Measurements from ENCODE around the gene PVRIG.
"Not testable (repeated sequence)": the region's sequence is repeated elsewhere in the genome, so short reads cannot be mapped to it uniquely, and the experiment has no call there.

The PVRIG gene

DNA sequence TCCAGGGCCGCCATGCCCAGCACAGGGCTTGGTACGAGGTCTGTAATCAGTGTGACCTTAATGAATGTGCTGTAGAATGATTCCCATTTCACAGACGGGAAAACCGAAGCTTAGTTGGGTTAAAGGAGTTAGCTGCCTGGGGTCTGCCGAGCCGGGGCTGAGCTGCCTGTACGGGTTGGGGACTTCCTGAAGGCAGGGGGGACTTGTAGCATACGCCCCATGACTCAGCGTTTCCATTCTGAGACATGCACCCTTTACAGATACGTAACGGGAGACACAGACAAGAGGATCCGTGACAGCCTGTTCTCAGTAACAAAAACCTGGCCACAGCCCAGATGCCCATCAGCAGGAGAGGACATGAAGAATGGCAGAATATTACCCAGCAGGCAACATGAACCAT, 23.6 kb downstream of the PVRIG start:
- not testable (repeated sequence) for DNase-seq

GRCh38 chr7:100244988-100245605, 25.3 kb downstream of the PVRIG start:
- DNase-seq: not testable (repeated sequence)

DNA sequence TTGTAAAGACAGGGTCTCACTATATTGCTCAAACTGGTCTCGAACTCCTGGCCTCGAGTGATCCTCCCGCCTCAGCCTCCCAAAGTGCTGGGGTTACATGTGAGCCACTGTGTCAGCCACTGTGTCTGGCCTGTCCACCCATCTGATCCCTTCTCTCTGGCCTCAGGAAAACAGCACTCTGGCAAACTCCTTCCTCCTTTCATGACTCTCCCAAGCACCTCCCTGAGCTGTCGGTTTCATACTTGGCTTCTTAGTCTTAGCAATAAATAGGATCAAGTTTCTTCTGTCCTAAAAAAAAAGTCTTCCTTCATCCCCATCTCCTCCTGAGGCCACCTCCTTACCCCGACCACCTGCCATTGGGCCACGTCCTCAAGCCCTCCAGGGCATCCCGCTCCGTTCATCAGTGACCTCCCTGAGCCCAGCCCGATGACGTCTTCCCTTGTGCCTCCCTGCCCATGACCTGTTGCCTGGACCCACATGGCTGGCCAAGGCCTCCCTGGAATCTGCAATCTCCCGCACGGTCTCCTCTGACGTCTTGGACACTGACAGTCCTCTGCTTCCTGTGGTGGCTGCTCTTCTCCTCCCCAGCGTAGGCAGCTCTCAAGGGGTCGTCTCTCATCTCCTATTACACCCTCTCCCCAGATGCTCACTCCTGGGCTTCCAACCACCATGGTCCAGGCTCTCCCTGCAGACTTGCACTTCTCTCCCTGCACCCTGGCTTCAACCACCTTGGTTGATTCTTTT, 26.5 kb downstream of the PVRIG start:
- not testable (repeated sequence) for DNase-seq

GRCh38 chr7:100246865-100247137, 27.1 kb downstream of the PVRIG start:
- DNase-seq: not testable (repeated sequence)

DNA sequence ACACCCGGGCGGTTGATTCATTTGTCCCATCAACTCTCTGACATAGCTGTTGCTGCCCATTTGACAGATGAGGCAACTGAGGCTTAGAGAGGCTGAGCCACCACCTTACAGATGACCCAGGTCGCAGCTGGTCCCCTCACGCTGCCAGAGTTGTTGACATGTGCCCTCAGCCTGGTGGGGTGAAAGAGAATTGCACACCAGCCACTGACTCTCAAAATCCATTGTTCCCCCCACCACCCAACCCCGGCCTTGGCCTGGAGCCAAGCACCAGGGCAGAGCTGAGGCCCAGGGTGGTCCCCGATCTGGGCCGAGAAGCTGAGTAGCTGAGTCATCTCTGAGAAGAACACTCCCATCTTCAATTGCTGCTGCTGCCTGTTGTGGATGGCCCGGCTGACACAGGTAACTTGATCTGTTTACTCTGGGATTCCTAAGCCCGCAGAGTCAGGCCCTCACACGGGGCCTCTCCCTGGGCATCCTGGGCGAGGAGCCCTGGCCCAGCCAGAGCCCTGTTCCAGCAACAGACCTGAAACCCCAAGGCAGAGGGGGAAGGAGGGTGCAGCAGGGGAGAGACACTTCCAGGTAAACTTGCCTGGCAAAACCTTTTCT, 27.5 kb downstream of the PVRIG start:
- DNase-seq: peak; percentile 67

GRCh38 chr7:100248483-100248882, 28.7 kb downstream of the PVRIG start:
- no peak for DNase-seq

GRCh38 chr7:100257017-100257416, 37.3 kb downstream of the PVRIG start:
- DNase-seq: no peak

DNA sequence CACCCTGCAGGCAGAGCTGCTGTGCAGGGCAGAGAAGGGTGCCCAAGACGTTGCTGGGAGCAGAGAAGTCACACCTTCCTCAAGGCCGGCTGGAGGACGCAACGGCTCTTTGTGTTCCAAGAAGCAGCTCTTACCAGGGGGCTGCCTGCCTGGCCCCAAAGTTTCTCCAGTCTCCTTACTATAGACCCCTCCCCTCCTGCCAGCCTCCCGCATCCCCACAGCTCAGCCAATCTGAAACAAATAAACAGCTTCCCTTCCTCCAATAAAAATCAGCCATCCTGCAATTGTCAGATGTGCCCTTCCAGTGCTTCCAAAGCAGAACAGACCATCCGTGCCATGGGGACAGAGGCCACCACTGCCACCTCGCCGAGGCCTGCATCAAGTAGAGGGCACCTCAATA, 40.2 kb downstream of the PVRIG start:
- not testable (repeated sequence) for DNase-seq

GRCh38 chr7:100262896-100263295, 43.1 kb downstream of the PVRIG start:
- not testable (repeated sequence) for DNase-seq

- not testable (repeated sequence) for DNase-seq
Observed at GRCh38 chr7:100264223-100264622, 44.5 kb downstream of the PVRIG start.

GRCh38 chr7:100264669-100265165, 45.0 kb downstream of the PVRIG start:
- not testable (repeated sequence) for DNase-seq

GRCh38 chr7:100265851-100266250, 46.1 kb downstream of the PVRIG start:
- DNase-seq: not testable (repeated sequence)

DNA sequence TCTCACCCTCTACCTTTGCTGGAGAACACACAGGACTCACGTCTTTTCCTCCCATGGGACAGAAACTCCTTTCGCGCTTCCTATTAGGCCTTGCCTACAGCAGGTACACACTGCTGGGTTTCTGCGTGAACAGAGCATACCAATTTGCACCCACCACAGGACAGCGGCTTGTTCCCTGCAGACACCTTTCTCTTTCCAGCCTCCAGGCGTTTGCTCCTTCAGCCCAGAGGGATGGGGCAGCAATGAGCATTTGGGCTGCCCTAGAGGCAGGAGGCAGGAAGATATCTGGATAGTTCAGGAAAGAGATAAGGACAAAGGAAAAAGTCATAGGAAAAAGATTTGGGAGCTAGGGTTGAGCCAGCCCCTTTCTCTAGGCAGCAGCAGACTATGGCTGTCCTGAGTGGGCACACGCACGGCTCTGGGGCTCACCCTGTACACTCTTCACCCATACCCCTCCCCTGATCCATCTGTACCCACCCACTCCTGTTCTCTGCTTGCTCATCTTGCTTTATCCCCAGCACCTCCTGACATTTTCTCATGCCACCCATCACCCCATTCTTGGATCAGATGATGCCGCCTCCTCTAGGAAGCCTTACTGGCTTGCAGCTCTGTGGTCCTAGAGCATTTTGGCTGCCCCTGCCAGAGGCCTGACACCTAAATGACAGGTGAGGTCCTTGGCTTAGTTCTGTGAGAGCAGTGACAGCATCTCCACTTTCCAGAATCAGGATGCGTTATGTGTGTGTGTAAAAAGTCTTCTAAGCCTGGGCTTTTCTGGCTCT, 47.0 kb downstream of the PVRIG start:
- no peak for DNase-seq

DNA sequence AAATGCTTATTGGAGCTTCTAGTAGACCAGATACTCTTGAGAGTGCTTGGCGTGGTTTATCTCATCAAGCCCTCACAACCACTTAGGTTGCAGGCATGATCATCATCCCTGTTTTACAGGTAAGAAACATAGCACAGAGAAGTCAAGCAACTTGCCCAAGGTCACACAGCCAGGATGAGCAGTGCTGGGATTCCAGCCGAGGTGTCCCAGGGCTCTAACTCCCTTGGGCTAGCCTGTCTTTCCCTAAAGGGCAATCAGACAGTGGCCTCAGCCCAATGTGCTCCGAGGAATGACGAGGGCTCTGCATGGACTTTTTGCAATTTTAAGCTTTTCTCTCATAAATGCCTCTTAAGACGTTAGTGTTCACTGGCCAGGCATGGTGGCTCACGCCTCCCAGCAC, 47.9 kb downstream of the PVRIG start:
- no peak for DNase-seq

- DNase-seq: not testable (repeated sequence)
Observed at GRCh38 chr7:100268882-100269281, 49.1 kb downstream of the PVRIG start.

- DNase-seq: not testable (repeated sequence)
Observed at GRCh38 chr7:100269306-100270045, 49.7 kb downstream of the PVRIG start.

DNA sequence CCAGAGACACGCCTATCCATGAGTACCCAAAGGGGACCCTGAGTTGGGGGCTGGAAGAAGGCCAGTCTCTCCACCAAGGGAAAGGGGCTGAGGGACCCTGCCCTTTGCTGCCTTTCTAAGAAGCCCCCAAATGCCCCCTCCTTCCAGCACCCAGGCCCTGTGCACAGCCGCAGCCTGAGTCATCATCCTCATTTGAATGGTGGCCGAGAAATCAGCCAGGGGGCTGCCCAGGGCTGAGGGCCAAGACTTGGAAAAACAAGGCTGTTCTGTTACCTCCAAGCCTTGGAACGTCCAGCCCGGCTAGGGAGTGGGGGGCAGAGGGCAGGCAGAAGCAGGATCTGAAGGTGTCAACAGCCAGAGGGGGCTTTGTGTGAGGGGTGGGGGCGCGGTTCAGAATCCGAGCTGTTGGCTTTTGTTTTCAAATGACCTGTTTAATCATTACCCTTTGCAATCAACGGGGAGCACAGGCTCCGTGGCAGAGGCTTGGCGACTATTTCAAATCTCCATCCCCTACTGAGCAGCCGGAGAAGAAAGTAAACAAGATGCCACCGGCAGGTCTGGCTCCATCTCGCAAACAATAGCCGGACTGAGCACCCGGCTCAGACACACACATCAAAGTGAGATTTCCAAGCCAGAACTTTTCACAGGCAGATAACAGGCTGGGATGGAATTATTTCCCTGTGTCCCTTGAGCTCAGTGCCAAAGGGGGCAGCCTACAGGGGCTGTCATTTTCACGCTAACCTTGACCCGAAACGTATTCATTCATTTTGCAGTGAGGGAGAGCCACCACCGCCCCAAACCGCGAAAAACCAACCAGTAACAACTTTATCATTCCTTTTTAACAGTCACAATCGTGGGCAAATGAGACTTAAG, 50.5 kb downstream of the PVRIG start:
- peak; percentile 8 for DNase-seq
